Choroid plexus epithelial cell (primary cell): ENCODE results near the gene TRAF2.

Source experiments
- DNase-seq: peaks from one replicate; pipeline ENCODE4 v3.0.0-alpha.2; 2010; ENCODE audit warnings: low read depth
- H3K4me3 ChIP-seq: 2 replicates; pipeline ENCODE4 v1.5.1; 2011; ENCODE audit warnings: low read depth, mild to moderate bottlenecking, control low read depth, low read length, moderate library complexity
- CTCF ChIP-seq: conservative IDR thresholded peaks from 2 replicates; pipeline ENCODE4 v1.5.1; 2011; ENCODE audit warnings: low read depth, mild to moderate bottlenecking, control low read depth, inconsistent platforms, low read length, moderate library complexity

TRAF2 gene

GRCh38 chr9:136973618-136974617 is 87.6 kb downstream of the TRAF2 start:
- DNase-seq, result no peak
- no peak overlapping the region for H3K4me3 ChIP-seq
- TF ChIP-seq CTCF, result no peak

GRCh38 chr9:136974817-136975535 is 88.7 kb downstream of the TRAF2 start:
- H3K4me3 ChIP-seq, result no peak overlapping the region
- TF ChIP-seq CTCF, result no peak
- no peak for DNase-seq

- DNase-seq, result no peak
- TF ChIP-seq CTCF, result peak; percentile 35
- no peak overlapping the region for H3K4me3 ChIP-seq
Observed at GRCh38 chr9:136975644-136976043, 89.3 kb downstream of the TRAF2 start.
